Stimulated activated CD4-positive, alpha-beta T cell treated with anti-CD3 and anti-CD28 coated beads, Interleukin-4, amount 100 ng/mL, for 4 hours (primary cell): Measurements from ENCODE around the gene CEBPA.

ENCODE experiments used
- DNase-seq, 2 experiments: peaks; one replicate each; pipeline ENCODE4 v3.0.0-alpha.2; 2020

CEBPA gene

DNA sequence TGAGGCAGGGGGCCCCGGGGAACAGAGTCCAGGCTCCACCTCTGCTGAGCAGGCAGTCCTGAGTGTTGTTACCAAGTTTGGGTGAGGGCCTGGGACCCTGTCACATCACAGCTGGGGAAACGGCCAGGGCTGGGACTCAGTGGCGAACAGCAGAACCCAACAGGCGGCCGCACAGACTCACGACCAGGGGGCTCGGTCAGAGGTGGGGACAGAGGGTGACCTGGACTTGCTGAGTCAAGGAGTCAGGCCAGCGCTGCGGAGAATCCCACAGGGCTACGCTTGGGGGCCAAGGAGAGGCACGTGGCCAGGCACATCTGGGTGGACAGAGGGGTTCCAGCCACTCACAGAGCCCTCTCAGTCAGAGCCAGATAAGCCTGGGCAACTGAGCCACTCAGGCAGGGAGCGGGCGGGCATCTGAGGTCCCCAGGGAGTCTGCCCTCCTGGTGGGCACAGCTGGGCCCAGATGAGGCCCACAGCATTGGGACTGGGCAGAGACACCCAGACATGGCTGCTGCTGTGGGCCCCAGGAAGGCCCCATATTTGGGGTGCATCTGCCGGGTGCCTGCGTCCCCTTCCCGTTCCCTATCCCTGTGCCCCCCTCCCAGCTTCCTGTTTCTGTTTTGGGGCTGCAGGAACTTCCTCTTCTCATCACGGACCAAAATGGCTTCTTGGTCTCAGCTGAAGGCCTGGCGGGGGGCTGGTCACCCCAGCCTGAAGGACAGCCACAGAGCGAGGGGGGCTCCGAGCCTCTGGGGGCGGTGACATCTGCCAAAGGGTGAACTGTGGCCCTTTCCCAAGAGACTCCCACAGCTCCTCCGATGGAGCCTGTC, 34.0 kb downstream of the CEBPA start:
- DNase-seq: no peak

GRCh38 chr19:33267706-33268105, 34.6 kb downstream of the CEBPA start:
- no peak for DNase-seq

DNA sequence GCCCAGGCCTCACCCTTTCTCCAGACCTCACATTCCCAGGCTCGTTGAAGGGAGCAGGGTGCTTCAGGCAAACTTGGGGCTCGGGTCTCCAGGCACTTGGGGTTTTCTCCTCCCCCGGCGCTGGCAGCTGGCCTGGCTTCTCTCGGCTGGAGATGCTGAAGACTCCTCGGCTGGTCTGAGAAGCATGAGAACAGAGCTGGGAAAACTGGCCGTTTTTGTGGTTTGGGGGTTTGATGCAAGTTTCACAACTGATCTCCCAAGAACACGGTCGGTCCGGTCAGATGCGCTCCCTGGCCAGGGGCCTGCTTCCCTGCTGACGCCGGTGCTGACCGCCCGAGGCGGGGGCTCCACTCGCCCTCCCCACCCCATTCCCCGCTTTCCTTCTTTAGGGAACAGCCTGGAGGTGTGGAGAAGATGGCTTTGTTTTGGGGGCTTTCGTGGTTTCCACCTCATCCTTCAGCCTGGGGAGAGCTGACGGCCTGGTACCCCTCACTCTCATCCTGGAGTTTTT, 35.3 kb downstream of the CEBPA start:
- no peak for DNase-seq

- DNase-seq: no peak
These were observed 37.4 kb downstream of the CEBPA start for GRCh38 chr19:33264881-33265445.

GRCh38 chr19:33263325-33264023, 38.9 kb downstream of the CEBPA start:
- DNase-seq: no peak

- DNase-seq: no peak
These were observed 40.7 kb downstream of the CEBPA start for GRCh38 chr19:33261511-33262189.

DNA sequence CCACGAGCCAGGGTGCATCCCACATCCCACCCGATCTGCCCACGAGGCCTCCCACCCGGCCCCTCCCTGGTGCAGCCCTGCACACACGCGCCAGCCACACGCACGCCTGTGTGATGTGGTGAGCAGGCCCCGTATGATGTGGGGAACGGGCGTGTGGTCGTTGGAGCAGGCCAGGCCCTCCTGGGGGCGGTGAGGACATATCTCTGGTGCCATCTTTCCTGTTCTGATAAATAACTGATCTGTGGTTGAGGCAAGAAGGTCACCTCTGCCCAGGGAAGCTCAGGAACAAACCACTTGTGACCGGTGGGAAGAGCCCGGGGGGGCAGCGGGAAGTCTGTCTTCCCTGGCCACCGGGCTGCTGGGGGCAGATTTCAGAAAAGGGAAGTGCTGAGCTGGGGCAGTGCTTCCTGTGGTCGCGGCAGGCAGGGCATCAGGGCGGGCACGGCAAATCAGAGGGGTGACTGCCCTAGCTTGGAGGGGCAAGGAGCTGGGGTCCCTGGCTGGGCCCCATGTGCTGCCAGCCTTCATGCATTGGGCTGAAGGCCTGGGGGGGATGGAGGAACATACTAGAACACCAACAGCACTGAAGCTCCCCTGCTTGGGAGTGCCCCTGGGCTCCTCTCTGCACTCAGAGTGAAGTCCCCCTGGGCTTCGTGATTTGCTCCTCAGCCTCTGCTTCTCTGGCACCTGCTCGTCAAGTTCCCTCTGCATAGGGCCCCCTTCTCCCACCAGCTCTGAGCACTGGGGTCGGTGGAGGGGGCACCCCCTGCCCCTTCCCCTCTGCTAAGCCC, 41.5 kb downstream of the CEBPA start:
- DNase-seq: no peak

- DNase-seq: no peak
These were observed 42.8 kb downstream of the CEBPA start for GRCh38 chr19:33259539-33259938.

DNA sequence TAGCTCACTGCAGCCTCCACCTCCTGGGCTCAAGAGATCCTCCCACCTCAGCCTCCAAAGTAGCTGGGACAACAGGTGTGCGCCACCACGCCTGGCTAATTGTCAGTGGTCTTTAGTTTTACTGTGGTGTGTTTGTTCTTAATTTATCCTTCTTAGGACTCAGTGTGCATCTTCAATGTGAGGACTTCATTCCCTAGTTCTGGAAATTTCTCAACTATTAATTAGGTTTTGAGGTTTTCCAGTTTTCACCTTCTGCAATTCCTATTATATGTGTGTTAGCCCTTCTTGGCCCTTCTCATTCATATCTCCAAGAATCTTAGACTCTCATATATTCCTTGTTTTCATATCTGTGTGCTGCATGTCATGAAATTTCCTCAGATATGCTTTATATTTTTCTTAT, 44.5 kb downstream of the CEBPA start:
- no peak for DNase-seq

GRCh38 chr19:33256261-33256660, 46.1 kb downstream of the CEBPA start:
- no peak for DNase-seq

- no peak for DNase-seq
These were observed 46.6 kb downstream of the CEBPA start for GRCh38 chr19:33255781-33256180.

GRCh38 chr19:33254245-33254824, 48.0 kb downstream of the CEBPA start:
- no peak for DNase-seq

DNA sequence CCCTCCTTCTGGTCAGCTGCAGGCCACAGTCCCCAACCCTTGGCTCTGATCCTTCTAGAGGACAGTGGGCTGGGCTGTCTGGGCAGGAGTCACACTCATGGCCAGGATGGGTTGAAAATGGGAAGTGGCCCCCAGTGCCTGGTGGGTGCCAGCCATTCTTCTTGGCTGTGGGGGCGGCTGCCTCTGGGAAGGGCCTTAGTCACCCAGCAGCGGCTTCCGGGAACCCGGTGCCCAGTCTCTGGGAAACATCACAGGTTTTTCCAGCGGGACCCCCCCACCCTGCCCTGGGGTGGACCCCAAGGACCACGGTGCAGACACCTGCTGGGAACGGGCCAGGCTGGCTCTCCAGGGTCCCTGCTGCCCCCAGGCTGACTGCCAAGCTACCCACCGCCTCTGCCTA, 49.4 kb downstream of the CEBPA start:
- DNase-seq: no peak

DNA sequence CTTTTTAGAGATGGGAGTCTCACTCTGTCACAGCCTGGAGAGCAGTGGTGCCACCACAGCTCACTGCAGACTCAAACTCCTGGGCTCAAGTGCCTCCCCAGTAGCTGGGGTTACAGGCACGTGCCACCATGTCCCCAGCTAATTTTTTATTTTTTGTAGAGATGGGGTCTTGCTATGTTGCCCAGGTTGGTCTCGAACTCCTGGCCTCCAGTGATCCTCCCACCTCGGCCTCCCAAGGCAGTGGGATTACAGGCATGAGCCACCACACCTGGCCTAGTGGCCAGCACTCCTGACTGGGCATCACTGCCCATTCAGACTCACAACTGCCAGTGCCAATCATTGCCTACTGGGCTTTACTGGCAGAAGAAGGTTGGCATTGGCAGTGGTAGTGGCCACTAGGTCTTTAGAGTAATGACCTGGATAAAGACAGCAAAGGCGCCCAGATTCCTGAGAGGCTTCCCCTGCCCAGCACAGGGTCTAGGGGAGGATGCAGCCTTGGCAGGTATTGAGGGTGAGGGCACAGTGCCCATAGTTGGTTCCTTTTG, 49.8 kb downstream of the CEBPA start:
- DNase-seq: no peak

DNA sequence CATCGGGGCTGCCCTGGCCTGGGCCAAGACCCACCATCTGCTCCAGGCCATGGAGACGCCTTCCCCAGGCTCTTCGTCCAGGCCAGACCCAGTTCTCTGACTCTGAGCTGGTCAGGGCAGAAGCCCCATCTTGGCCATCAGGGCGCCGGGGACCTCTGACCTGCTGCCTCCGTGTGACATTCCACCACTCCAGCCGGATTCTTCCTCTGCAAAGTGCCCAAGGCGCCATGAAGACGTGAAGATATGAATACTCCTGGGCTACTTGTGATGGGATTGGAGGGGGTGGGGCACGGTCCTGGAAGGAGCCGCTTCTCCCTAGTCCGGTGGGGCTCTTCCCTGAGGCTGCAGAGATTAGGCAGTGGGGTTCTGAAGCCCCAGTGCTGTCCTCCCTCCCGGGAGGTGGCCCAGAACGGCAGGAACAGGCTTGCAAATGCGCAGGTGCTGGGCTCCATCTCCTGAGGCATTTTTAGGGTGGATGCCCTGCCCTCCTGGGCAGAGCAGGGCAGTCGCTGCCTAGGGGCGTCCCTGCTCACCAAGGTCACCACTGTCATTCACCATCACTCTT, 50.7 kb downstream of the CEBPA start:
- no peak for DNase-seq

DNA sequence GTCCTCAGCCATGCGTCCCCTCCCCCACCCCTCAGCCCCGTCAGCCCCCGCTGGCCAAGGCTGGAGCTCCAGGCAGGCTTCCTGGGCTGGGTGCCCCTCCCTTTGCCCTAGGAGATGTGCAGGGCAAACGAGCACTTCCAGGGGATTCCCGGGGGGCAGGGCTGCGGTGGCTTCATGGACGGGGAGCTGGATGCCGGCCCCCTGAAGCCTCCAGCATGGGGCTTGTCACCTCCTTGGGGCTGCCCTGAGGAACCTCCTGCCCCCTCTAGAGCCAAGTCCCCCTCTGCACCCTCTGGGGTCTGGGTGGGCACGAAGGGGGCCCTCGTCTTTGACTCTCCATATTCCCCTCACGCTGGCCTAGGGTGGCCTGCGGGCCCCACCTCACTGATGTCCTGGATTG, 51.3 kb downstream of the CEBPA start:
- DNase-seq: no peak

DNA sequence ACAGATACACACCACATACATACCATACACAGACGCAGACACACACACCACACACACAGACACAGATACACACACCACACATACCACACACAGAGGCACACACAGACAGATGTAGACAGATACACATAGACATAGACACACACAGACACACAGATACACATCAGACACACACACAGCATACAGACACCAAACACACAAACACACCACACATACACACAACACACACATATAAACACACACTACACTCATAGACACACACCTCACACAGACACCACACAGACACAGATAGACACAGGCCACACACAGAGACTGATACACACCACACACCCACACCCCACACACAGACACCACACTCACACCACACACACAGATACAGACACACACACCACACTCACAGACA, 51.8 kb downstream of the CEBPA start:
- no peak for DNase-seq
